H1 (cell line): ENCODE results near the gene KIAA1671.

Experiments used
- CEBPB ChIP-seq: IDR thresholded peaks from 2 replicates; pipeline ENCODE4 v1.6.1; 2012; ENCODE audit warnings: low read depth, low read length
- JUND ChIP-seq: IDR thresholded peaks from 2 replicates; pipeline ENCODE4 v1.6.1; 2011; ENCODE audit warnings: mild to moderate bottlenecking, improper control_type of control experiment, low read length
- POLR2A ChIP-seq, 2 experiments: IDR thresholded peaks; 1 replicate in 1 of 2; 2 replicates in 1 of 2; pipeline ENCODE4 v1.6.1; 2011; ENCODE audit warnings: low read depth in 2 of 2, low read length in 2 of 2, mild to moderate bottlenecking in 2 of 2; ENCODE audit errors: control extremely low read depth in 1 of 2
- RFX5 ChIP-seq: IDR thresholded peaks from 2 replicates; pipeline ENCODE4 v1.6.1; 2011; ENCODE audit warnings: low read depth, low read length, improper control_type of control experiment, borderline replicate concordance
- ZNF274 ChIP-seq: IDR thresholded peaks from 2 replicates; pipeline ENCODE4 v1.7.0; 2012; ENCODE audit warnings: low read length, borderline replicate concordance; ENCODE audit errors: extremely low read depth
- TF ChIP-seq, protein P1 (sequence below), 3 experiments: IDR thresholded peaks; 1 replicate in 2 of 3; 2 replicates in 1 of 3; pipeline versions ENCODE4 v1.5.1 to v1.6.1; 2011; ENCODE audit warnings: low read length in 3 of 3, mild to moderate bottlenecking in 3 of 3, inconsistent platforms in 2 of 3, low read depth in 1 of 3, moderate library complexity in 1 of 3; ENCODE audit not compliant: insufficient read depth in 1 of 3; ENCODE audit errors: control extremely low read depth in 1 of 3
- TF ChIP-seq, protein P2 (sequence below): IDR thresholded peaks from 2 replicates; pipeline ENCODE4 v1.6.1; 2012; ENCODE audit warnings: inconsistent platforms
- TF ChIP-seq, protein P3 (sequence below): IDR thresholded peaks from 2 replicates; pipeline ENCODE4 v1.6.1; 2011; ENCODE audit warnings: low read length, improper control_type of control experiment

DNA sequence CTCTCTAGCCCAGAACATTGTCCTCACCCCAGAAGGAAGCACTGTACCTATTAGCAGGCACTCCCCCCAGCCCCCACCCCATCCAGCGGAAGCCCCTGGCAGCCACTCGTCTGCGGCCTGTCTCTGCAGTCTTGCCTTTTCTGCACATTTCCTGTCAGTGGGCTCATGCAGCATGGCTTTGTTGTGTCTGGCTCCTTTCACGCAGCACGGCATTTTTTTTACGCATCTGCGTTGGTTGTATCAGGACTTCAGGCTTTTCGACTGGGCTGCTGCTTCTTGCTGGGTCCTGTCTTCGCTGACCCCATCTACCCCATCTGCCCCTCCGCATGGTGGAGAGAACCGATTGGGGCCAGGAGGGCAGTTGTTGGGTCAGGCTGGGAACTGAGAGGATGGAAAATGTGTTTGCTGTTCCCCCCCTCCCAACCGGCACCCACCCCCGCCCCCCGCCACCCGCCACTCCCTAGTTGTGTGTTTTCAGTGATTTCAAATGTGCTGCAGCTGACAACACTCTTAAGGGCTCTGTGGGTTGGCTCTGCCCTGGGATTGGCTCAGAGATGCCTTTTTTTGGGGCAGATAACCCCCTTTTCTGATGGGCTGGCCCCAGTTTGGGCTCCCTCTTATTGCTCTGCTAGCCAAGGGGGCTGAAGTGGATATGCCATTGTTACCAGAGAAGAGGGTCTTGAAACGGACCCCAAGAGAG, 110.0 kb downstream of the KIAA1671 start:
- TF ChIP-seq, protein P1, sequence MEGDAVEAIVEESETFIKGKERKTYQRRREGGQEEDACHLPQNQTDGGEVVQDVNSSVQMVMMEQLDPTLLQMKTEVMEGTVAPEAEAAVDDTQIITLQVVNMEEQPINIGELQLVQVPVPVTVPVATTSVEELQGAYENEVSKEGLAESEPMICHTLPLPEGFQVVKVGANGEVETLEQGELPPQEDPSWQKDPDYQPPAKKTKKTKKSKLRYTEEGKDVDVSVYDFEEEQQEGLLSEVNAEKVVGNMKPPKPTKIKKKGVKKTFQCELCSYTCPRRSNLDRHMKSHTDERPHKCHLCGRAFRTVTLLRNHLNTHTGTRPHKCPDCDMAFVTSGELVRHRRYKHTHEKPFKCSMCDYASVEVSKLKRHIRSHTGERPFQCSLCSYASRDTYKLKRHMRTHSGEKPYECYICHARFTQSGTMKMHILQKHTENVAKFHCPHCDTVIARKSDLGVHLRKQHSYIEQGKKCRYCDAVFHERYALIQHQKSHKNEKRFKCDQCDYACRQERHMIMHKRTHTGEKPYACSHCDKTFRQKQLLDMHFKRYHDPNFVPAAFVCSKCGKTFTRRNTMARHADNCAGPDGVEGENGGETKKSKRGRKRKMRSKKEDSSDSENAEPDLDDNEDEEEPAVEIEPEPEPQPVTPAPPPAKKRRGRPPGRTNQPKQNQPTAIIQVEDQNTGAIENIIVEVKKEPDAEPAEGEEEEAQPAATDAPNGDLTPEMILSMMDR (IDR thresholded peaks at IDR 0.05; ENCODE audit: control extremely low read depth in 1 of 3, insufficient read depth in 1 of 3, low read depth in 1 of 3, low read length in 3 of 3), result no peak
- no peak for TF ChIP-seq JUND
- no peak for TF ChIP-seq CEBPB
- no peak for TF ChIP-seq RFX5
- TF ChIP-seq POLR2A (IDR thresholded peaks at IDR 0.05; ENCODE audit: control extremely low read depth in 1 of 2, low read depth in 2 of 2, low read length in 2 of 2), result no peak
- TF ChIP-seq, protein P2, sequence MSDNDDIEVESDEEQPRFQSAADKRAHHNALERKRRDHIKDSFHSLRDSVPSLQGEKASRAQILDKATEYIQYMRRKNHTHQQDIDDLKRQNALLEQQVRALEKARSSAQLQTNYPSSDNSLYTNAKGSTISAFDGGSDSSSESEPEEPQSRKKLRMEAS, result no peak
- TF ChIP-seq, protein P3, sequence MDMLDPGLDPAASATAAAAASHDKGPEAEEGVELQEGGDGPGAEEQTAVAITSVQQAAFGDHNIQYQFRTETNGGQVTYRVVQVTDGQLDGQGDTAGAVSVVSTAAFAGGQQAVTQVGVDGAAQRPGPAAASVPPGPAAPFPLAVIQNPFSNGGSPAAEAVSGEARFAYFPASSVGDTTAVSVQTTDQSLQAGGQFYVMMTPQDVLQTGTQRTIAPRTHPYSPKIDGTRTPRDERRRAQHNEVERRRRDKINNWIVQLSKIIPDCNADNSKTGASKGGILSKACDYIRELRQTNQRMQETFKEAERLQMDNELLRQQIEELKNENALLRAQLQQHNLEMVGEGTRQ, result no peak
- TF ChIP-seq ZNF274, result no peak
